Dedifferentiated amniotic fluid mesenchymal stem cell (primary cell): ENCODE measurements around the gene TDRD6.
"Not testable (repeated sequence)": the region's sequence is repeated elsewhere in the genome, so short reads cannot be mapped to it uniquely, and the experiment has no call there.

Source experiments
- DNase-seq: peaks from one replicate; pipeline ENCODE4 v3.0.0-alpha.2; 2016; ENCODE audit errors: extremely low spot score

Gene TDRD6

GRCh38 chr6:46687619-46688097 is at the start of gene TDRD6:
TDRD6 (plus strand) TSS chr6:46687885; CDS start chr6:46688129, 244 bp downstream.
- DNase-seq = no peak

- no peak for DNase-seq
These were observed 49.8 kb upstream of the TDRD6 start for GRCh38 chr6:46637933-46638332.

GRCh38 chr6:46638650-46639049 is 49.0 kb upstream of the TDRD6 start:
- DNase-seq = no peak

GRCh38 chr6:46642928-46643751 is 44.5 kb upstream of the TDRD6 start:
- DNase-seq = no peak

GRCh38 chr6:46645265-46645664 is 42.4 kb upstream of the TDRD6 start:
- no peak for DNase-seq

GRCh38 chr6:46648108-46648507 is 39.6 kb upstream of the TDRD6 start:
- not testable (repeated sequence) for DNase-seq

GRCh38 chr6:46648869-46649492 is 38.7 kb upstream of the TDRD6 start:
- no peak for DNase-seq

- DNase-seq = no peak
These were observed 36.7 kb upstream of the TDRD6 start for GRCh38 chr6:46651006-46651405.

GRCh38 chr6:46651816-46652215 is 35.9 kb upstream of the TDRD6 start:
- no peak for DNase-seq

- DNase-seq = no peak
These were observed 35.5 kb upstream of the TDRD6 start for GRCh38 chr6:46652232-46652602.

- DNase-seq = peak; percentile 86
These were observed 34.9 kb upstream of the TDRD6 start, which contains the start of the genes CYP39A1 and SLC25A27 for GRCh38 chr6:46652603-46653438. CYP39A1 (minus strand) TSS chr6:46652818; CDS start chr6:46652582, 236 bp downstream. SLC25A27 (plus strand) TSS chr6:46652975; CDS start chr6:46653193, 218 bp downstream.

- no peak for DNase-seq
These were observed 34.1 kb upstream of the TDRD6 start for GRCh38 chr6:46653439-46654195.

GRCh38 chr6:46655803-46656202 is 31.9 kb upstream of the TDRD6 start:
- DNase-seq = no peak

- DNase-seq = no peak
These were observed 30.0 kb upstream of the TDRD6 start for GRCh38 chr6:46657642-46658041.

- DNase-seq = no peak
These were observed 26.2 kb upstream of the TDRD6 start for GRCh38 chr6:46661483-46661882.

- no peak for DNase-seq
These were observed 20.3 kb upstream of the TDRD6 start for GRCh38 chr6:46667377-46667776.

- no peak for DNase-seq
These were observed 13.3 kb upstream of the TDRD6 start for GRCh38 chr6:46674410-46674809.

GRCh38 chr6:46676604-46677313 is 10.9 kb upstream of the TDRD6 start:
- DNase-seq = no peak

- no peak for DNase-seq
These were observed 10.4 kb upstream of the TDRD6 start for GRCh38 chr6:46677314-46677654.

- DNase-seq = no peak
These were observed 2.9 kb upstream of the TDRD6 start for GRCh38 chr6:46684771-46685170.
